Right lobe of liver (tissue), 4 donors: ENCODE data around the gene MTA1.

ENCODE experiments used
- CTCF ChIP-seq, 4 donors: fragments of 200-600 bp in 3 of 4; fragments of 450-650 bp in 1 of 4; IDR thresholded peaks; one replicate each; pipeline versions ENCODE4 v1.5.1 to v1.8.0; 2016 to 2022; ENCODE audit warnings: antibody characterized with exemption in 4 of 4, mild to moderate bottlenecking in 2 of 4
- POLR2A ChIP-seq: fragments of 450-650 bp; IDR thresholded peaks from one replicate; pipeline ENCODE4 v1.6.1; 2017; ENCODE audit warnings: antibody characterized with exemption, mild to moderate bottlenecking
- donor health status: DM: no; HTN: no; CAD: no.
- donor health status: DM: no; HTN: no; CAD: no.
- donor health status: DM: no; HTN: yes; CAD: no.

GRCh38 chr14:105472486-105472991 lies 52.9 kb downstream of the MTA1 start:
- TF ChIP-seq CTCF (IDR thresholded peaks at IDR 0.05) (peak in 2 of 4 donors; percentile 11 to 15), POLR2A (no peak)
